Bronchial epithelial cell (primary cell): ENCODE data around the gene FAAH. TPM values are rescaled to one million over a fixed set of nuclear protein-coding genes. Genes with fewer than 3 reads are reported as not detected.

Experiments
- DNase-seq: peaks from one replicate; pipeline ENCODE4 v3.0.0-alpha.2; 2010; ENCODE audit warnings: low read depth
- FAIRE-seq: peaks from 2 replicates; lab custom pipeline; 2011; peaks lifted over from hg19 to GRCh38; lab: Jason Lieb, UNC
- H3K27me3 ChIP-seq: 2 replicates; pipeline ENCODE4 v1.5.1; 2011; ENCODE audit warnings: low read length; ENCODE audit not compliant: control insufficient read depth, insufficient read depth
- H3K36me3 ChIP-seq: 2 replicates; pipeline ENCODE4 v1.5.1; 2011; ENCODE audit warnings: low read length; ENCODE audit not compliant: control insufficient read depth, insufficient read depth
- H3K4me3 ChIP-seq: 2 replicates; pipeline ENCODE4 v1.5.1; 2011; ENCODE audit warnings: mild to moderate bottlenecking, low read depth, low read length, control low read depth
- total RNA-seq: library from RNA; depleted of rRNA; stranded (reverse); fragments of >200 nt; gene quantifications from 2 replicates; pipeline ENCODE4 v1.2.1, GENCODE V29; 2014
- TF ChIP-seq, protein P1 (sequence below): IDR thresholded peaks from 2 replicates; pipeline ENCODE4 v1.5.1; 2011; ENCODE audit warnings: mild to moderate bottlenecking, moderate library complexity, low read length, control low read depth, inconsistent platforms; ENCODE audit not compliant: insufficient read depth, severe bottlenecking

Gene FAAH
- total RNA-seq, 1 donor from 2014 or later, result 10.5 TPM

DNA sequence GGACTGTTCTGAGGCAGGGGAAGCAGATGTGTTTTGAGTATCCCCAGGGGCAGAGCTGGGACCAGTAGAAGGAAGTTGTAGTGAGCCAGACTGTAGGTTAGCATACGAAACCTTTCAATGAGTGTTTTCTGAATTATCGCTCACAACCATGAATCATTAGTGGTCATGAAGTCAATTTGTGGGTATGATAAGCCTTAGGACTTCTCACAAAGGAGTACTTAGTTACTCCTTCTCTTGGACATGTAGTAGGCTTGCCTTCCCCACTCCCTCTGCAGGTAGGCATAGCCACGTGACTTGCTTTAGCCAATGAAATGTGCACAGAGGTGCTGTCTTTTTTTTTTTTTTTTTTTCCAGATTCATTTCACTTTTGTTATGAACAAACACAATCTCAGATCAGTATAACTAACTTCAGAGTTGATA lies 23.9 kb upstream of the FAAH start:
- Histone ChIP-seq H3K4me3 (no peak overlapping the region), H3K27me3 (no peaks in the 10 kb centered on the region), H3K36me3 (peaks cover 4% of the 10 kb centered on the region)
- DNase-seq (peak; percentile 89), FAIRE-seq (no peak)
- TF ChIP-seq, protein P1, sequence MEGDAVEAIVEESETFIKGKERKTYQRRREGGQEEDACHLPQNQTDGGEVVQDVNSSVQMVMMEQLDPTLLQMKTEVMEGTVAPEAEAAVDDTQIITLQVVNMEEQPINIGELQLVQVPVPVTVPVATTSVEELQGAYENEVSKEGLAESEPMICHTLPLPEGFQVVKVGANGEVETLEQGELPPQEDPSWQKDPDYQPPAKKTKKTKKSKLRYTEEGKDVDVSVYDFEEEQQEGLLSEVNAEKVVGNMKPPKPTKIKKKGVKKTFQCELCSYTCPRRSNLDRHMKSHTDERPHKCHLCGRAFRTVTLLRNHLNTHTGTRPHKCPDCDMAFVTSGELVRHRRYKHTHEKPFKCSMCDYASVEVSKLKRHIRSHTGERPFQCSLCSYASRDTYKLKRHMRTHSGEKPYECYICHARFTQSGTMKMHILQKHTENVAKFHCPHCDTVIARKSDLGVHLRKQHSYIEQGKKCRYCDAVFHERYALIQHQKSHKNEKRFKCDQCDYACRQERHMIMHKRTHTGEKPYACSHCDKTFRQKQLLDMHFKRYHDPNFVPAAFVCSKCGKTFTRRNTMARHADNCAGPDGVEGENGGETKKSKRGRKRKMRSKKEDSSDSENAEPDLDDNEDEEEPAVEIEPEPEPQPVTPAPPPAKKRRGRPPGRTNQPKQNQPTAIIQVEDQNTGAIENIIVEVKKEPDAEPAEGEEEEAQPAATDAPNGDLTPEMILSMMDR, result no peak

DNA sequence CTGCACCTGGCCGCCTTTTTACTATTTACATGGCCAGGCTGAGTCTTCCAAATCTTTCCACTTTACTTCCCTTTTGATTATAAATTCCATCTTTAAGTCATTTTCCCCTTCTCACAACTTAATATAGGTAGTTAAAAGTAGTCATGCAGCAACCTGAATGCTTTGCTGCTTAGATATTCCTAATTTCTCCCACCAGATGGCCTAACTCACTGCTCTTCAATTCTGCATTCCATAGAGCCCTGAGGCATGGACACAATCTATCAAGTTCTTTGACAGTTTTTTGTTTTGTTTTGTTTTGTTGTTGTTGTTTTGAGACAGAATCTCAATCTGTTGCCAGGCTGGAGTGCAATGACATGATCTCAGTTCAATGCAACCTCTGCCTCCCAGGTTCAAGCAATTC lies 21.7 kb upstream of the FAAH start:
- no peaks in the 10 kb centered on the region for H3K27me3 ChIP-seq
- peaks cover 2% of the 10 kb centered on the region for H3K36me3 ChIP-seq
- no peak overlapping the region for H3K4me3 ChIP-seq
- DNase-seq, result no peak
- TF ChIP-seq, protein P1, result no peak
- FAIRE-seq, result no peak

DNA sequence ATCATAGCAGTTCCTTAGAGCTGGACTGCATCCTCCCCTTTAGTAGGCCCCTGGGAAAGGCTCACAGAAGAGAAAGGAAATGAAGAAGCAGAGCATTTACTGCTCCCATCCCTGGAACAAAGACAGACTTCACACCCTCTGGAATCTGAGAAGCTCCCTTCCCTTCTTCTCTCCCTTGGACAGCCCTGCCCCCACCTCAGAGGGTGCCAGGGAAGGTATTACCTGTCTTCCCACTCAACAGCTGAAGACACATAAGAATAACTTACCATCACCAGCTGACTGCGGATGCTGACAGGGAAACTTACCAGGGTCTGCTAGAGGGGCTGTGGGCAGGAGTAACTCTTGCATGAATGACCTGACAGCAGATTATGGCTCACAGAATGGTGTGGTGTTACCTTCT lies 14.1 kb upstream of the FAAH start:
- TF ChIP-seq, protein P1, result no peak
- Histone ChIP-seq H3K27me3 (no peaks in the 10 kb centered on the region), H3K36me3 (no peaks in the 10 kb centered on the region), H3K4me3 (no peak overlapping the region)
- DNase-seq (no peak), FAIRE-seq (no peak)

DNA sequence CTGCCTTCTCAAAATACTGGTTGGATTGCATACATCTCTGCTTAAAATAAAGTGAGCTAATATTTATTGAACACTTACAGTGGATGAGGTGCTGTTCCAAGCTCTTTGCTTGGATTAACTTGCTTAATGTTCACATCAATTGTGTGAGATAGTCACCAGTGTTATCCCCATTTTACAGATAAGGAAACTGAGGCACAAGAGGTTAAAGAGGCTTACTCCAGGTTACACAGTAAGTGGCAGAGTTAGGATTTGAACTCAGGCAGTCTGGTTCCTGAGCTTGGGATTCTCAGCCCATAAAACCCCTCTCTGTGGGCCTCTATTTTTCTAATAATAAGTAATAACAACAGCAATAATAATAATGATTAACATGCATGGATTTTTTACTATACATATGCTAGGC lies 13.6 kb upstream of the FAAH start:
- TF ChIP-seq, protein P1, result no peak
- Histone ChIP-seq H3K27me3 (no peaks in the 10 kb centered on the region), H3K36me3 (no peaks in the 10 kb centered on the region), H3K4me3 (no peak overlapping the region)
- FAIRE-seq (no peak), DNase-seq (no peak)

DNA sequence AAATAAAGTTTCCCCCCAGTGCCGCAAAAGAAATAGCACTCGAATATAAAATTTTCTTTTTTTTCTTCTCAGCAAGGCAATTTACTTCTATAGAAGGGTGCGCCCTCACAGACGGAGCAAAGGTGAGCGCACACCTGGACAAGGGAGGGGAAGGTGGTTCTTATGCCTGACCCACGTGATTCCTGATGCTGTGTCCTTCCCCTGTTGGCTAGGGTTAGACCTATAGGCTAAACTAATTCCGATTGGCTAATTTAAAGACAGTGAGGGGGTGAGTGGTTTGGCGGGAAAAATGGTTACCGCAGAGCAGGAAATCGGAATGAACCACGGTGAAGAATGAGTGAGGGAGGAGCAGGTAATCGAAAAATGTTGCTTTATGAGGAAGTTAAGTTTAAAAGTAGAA lies 607 bp upstream of the FAAH start:
- TF ChIP-seq, protein P1, result no peak
- no peak for FAIRE-seq

DNA sequence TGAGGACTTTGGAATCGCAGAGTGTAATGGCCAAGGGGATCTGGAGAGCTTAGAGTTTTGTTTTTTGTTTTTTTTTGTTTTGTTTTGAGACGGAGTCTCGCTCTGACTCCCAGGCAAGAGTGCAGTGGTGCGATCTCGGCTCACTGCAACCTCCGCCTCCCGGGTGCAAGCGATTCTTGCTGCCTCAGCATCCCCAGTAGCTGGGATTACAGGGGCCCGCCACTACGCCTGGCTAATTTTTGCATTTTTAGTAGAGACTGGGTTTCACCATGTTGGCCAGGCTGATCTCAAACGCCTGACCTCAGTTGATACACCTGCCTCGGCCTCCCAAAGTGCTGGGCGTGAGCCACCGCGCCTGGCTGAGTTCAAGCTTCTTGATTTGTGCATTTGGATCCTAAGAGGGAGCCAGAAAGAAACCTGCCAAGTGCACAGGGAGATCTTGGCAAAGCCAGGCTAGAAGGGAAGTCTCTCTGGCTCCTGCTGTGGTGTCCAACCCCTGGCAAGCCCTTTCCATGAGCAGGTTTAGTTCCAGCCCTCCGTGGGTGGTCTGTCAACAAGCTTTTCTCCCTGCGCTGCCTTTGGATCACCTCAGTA lies 852 bp downstream of the FAAH start:
- FAIRE-seq (no peak), DNase-seq (no peak)
- TF ChIP-seq, protein P1, result no peak
- Histone ChIP-seq H3K4me3 (peak overlapping the region; percentile 40), H3K36me3 (no peaks in the 10 kb centered on the region), H3K27me3 (no peaks in the 10 kb centered on the region)

More for the DNA sequence above, 607 bp upstream of the FAAH start:
- no peak for DNase-seq
- Histone ChIP-seq H3K4me3 (no peak overlapping the region), H3K36me3 (no peaks in the 10 kb centered on the region), H3K27me3 (no peaks in the 10 kb centered on the region)
